ENCODE data around the gene FCER2. TPM values are rescaled to one million over a fixed set of nuclear protein-coding genes. Genes with fewer than 3 reads are reported as not detected.

The FCER2 gene
- total RNA-seq, 1 experiment from 2014 or later = not detected

DNA sequence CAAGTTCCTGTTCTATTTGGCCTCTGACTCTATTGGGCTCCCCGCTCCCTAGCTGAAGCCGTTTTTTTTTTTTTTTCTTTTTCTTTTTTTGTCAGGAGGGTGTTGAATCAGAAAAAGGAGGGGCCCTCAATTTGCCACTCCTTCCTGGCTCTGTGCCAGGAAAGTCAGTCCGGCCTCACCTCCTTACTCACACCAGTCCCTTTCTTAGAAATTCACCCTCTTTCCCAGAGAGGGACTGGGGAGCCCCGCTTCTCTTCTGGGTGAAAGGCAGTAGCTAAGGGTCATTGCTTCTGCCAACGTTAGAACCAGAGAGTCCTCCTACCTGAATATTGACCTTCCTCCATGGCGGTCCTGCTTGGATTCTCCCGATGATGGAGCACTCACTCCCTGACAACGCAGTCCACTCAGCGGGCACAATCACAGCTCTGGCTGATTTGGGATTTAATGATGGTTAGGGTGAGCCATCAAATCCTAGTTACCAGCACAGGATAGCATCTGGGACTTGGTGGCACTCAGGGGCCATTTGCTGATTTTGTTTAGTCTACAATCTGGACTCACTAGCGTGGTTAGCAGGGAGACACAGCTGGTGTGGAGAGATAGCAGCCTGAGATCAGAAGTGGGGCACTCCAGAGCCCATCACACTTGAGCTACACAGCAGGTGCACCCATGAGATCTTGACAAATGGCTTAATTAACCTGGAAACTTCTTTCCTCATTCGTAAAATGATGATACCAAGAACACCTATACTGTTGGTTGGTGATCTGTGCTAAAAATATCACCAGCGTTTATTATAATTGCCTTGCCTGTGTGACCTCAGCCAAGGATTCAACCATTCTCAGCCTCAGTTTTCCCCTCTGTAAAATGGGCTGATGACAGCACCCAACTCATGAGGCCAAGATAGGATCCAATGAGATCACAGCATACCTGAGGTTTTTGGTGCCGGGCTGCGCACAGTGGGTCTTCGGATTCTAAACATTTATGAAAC, 2.2 kb downstream of the FCER2 start:
- DNase-seq = peak; percentile 32
- H3K27me3 ChIP-seq (ENCODE audit: control insufficient read depth, insufficient read depth, low read length) = peaks cover 4% of the 10 kb centered on the region
- H3K4me3 ChIP-seq (ENCODE audit: insufficient read depth, low read depth, low read length) = no peak overlapping the region
- no peaks in the 10 kb centered on the region for H3K36me3 ChIP-seq (replicated peaks; ENCODE audit: control insufficient read depth, insufficient read depth, low read length)

DNA sequence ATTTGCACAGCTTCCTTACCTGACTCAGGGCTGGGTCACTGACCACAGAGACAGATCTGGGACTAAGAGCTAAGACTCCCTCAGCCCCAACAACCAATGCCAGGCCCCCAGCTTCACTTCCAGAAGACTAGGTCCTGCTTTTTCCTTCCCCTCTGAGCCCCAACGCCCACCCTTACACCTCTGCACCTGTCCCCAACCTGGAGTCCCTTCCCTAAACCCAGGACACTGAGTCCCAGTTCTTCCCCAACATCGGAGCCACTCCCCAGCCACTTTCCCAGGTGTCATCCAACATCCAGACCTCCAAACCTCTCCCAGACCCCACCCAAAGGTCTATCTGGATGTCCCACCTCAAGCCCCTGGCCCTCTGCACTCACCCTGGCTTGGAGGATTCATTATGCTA, 2.9 kb downstream of the FCER2 start:
- no peak for DNase-seq
- H3K4me3 ChIP-seq (ENCODE audit: insufficient read depth, low read depth, low read length) = no peak overlapping the region
- H3K27me3 ChIP-seq (ENCODE audit: control insufficient read depth, insufficient read depth, low read length) = peaks cover 4% of the 10 kb centered on the region
- H3K36me3 ChIP-seq (replicated peaks; ENCODE audit: control insufficient read depth, insufficient read depth, low read length) = no peaks in the 10 kb centered on the region

DNA sequence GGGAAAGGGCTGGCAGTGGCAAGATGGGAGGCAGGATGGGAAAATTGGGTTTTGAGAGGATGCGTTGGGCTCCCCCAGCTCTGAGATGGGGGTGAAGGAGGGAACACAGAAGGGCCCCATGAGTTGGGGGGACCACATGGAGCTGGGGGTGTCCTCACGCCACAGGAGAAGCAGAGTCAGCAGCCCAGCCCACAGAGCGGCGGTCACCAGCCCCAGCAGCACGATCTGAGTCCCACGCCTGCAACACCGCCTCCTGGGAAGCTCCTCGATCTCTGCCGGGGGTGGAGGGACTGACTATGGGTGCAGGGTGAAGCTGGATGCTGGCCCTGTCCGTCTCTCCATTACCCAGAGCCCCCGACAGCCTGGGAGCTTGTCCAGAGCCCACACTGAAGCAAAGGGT, 3.3 kb downstream of the FCER2 start:
- H3K36me3 ChIP-seq (replicated peaks; ENCODE audit: control insufficient read depth, insufficient read depth, low read length) = no peaks in the 10 kb centered on the region
- H3K4me3 ChIP-seq (ENCODE audit: insufficient read depth, low read depth, low read length) = no peak overlapping the region
- DNase-seq = no peak
- peaks cover 4% of the 10 kb centered on the region for H3K27me3 ChIP-seq (ENCODE audit: control insufficient read depth, insufficient read depth, low read length)

DNA sequence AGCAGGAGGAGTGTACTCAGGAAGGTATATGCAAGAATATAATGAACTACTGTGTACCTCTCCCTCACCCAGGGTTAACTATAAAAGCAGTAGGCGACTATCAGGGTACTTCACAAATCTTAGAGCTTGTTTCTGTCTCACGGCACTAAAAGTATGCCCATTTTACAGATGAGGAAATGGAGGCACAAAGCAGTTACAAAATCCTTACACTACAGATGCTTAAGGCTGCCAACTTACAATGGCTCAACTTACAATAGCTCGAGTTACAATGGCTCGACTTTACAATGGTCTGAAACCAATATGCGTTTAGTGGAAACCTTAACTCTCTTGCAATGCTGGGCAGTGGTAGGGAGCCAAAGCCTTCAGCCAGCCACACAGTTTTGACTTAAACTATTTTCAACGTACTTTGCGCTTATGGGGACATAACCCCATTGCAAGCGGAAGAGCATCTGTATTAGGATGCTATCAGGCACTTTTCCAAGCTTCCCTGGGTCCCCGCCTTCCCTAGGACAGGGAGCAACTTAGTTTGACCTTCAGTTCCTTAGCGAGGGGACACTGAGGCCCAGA, 4.1 kb downstream of the FCER2 start:
- Histone ChIP-seq H3K4me3 (ENCODE audit: insufficient read depth, low read depth, low read length) (no peak overlapping the region), H3K36me3 (replicated peaks; ENCODE audit: control insufficient read depth, insufficient read depth, low read length) (no peaks in the 10 kb centered on the region), H3K27me3 (ENCODE audit: control insufficient read depth, insufficient read depth, low read length) (peaks cover 4% of the 10 kb centered on the region)
- no peak for DNase-seq

DNA sequence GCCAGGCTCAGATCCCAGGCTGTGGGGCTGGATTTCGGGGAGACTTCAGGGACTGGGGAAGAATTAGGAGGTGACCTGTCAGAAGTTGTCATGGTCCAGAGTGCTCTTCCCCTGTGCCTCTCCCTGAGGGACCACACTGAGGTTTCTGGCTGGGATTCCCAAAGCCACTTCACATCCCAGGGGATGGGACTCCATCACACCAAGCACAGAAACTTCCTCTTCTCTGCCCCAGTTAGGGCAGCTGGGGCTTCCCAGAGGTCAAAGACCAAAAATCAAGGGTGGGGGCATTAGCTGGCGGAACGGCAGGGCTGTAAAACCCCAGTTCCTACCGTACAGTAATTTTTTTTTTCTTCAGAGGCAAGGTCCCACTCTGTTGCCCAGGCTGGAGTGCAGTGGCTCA, 7.4 kb downstream of the FCER2 start:
- no peak overlapping the region for H3K4me3 ChIP-seq (ENCODE audit: insufficient read depth, low read depth, low read length)
- no peaks in the 10 kb centered on the region for H3K36me3 ChIP-seq (replicated peaks; ENCODE audit: control insufficient read depth, insufficient read depth, low read length)
- no peak for DNase-seq
- H3K27me3 ChIP-seq (ENCODE audit: control insufficient read depth, insufficient read depth, low read length) = peaks cover 4% of the 10 kb centered on the region; the same call in 1 of the 2 replicates

DNA sequence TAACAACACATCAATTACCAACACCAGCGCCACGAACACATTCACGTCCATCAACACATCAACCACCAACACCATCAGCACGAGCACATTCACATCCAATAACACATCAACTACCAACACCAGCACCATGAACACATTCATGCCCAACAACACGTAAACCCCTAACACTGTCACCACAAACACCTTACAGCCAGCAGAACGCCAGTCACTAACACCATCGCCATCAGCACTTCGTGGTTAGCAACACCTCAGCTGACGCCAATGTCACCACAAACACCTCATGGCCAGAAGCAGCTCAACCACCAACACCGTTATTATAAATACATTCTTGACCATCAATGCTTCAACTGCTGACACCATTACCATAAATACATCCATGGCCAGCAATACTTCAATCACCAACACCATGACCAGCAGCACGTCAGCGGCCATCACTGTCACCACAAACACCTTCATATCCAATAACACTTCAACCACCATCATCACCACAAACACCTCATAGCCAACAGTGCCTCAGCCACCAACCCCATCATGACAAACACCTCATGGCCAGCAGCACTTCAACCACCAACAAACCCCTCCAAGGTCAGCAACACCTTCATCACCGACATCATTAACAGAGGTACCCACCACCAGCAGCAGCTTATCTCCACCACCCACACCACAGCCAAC, 9.4 kb downstream of the FCER2 start:
- DNase-seq = no peak

DNA sequence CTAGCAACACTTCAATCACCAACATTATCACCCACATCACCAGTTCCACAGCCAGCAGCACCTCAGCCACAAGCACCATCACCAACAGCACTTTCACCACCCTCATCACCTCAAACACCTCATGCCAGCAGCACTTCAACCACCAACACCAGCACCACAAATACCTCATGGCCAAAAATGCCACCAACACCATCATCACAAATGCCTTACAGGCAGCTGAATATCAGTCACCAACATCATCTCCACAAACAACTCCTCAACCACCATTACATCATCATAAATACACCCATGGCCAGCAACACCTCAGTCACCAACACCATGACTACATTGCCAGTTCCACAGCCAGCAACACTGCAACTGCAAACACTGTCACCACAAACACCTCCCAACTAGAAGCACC, 10.4 kb downstream of the FCER2 start:
- DNase-seq = no peak

More for the DNA sequence above, 9.4 kb downstream of the FCER2 start:
- no peaks in the 10 kb centered on the region for H3K36me3 ChIP-seq (replicated peaks; ENCODE audit: control insufficient read depth, insufficient read depth, low read length)
- H3K4me3 ChIP-seq (ENCODE audit: insufficient read depth, low read depth, low read length) = no peak overlapping the region
- H3K27me3 ChIP-seq (ENCODE audit: control insufficient read depth, insufficient read depth, low read length) = no peaks in the 10 kb centered on the region; the same call in 1 of the 2 replicates

DNA sequence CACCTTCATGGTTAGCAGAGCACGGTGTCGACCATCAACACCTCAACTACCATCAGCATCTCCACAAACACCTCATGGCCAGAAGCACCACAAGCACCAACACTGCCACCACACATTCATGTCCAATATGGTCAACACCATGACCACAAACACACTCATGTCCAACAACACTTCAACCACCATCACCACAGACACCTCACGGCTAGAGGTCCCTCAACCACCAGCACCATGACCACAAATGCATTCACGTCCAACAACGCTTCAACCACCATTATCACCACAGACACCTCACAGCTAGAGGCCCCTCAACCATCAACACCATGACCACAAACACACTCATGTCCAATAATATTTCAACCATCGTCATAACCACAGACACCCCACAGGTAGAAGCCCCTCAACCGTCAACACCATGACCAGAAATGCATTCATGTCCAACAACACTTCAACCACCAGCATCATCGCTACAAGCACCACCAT, 11.1 kb downstream of the FCER2 start:
- no peaks in the 10 kb centered on the region for H3K36me3 ChIP-seq (replicated peaks; ENCODE audit: control insufficient read depth, insufficient read depth, low read length)
- DNase-seq = no peak
- no peak overlapping the region for H3K4me3 ChIP-seq (ENCODE audit: insufficient read depth, low read depth, low read length)
- no peaks in the 10 kb centered on the region for H3K27me3 ChIP-seq (ENCODE audit: control insufficient read depth, insufficient read depth, low read length)

More for the DNA sequence above, 10.4 kb downstream of the FCER2 start:
- Histone ChIP-seq H3K27me3 (ENCODE audit: control insufficient read depth, insufficient read depth, low read length) (no peaks in the 10 kb centered on the region), H3K36me3 (replicated peaks; ENCODE audit: control insufficient read depth, insufficient read depth, low read length) (no peaks in the 10 kb centered on the region), H3K4me3 (ENCODE audit: insufficient read depth, low read depth, low read length) (no peak overlapping the region)

DNA sequence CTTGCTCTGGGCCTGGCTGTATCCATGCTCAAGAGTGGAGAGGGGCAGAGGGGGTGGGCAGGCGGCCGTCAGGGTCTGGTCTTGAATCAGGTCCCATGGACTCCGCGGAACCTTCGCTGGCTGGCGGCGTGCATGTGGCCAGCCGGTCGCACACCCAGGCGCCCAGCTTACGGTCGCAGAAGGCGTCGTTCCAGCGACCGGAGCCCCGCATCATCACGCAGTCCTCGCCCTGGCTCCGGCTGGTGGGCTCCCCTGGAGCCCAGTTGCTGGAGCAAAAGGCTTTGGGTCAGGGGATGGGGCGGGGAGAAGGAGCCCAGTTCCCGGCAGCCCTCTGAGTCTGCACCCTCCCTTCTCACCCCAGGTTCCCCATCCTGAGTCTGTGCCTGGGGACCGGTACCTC, 12.8 kb downstream of the FCER2 start:
- H3K4me3 ChIP-seq (ENCODE audit: insufficient read depth, low read depth, low read length) = no peak overlapping the region
- no peak for DNase-seq
- H3K36me3 ChIP-seq (replicated peaks; ENCODE audit: control insufficient read depth, insufficient read depth, low read length) = no peaks in the 10 kb centered on the region
- no peaks in the 10 kb centered on the region for H3K27me3 ChIP-seq (ENCODE audit: control insufficient read depth, insufficient read depth, low read length)

DNA sequence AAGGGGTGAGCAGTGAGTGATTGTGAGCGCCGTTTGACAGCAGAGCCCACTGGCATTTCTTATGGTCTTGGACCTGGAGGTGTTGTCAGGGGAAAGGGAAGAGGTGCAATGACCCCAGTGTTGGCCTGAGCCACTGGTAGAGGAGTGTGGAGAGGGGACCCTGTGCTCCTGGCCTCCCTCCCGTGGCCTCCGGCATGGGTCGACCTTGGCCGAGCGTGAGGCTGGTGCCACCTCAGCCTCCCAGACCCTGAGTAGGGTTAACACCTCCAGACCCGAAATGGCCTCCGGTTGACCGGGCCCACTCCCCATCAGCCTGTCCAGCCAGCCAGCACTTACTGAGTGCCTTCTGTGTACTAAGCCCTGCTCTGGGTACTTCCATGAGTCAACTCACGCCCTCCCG, 14.8 kb downstream of the FCER2 start:
- Histone ChIP-seq H3K4me3 (ENCODE audit: insufficient read depth, low read depth, low read length) (no peak overlapping the region), H3K27me3 (ENCODE audit: control insufficient read depth, insufficient read depth, low read length) (no peaks in the 10 kb centered on the region), H3K36me3 (replicated peaks; ENCODE audit: control insufficient read depth, insufficient read depth, low read length) (peaks cover 5% of the 10 kb centered on the region)
- no peak for DNase-seq

DNA sequence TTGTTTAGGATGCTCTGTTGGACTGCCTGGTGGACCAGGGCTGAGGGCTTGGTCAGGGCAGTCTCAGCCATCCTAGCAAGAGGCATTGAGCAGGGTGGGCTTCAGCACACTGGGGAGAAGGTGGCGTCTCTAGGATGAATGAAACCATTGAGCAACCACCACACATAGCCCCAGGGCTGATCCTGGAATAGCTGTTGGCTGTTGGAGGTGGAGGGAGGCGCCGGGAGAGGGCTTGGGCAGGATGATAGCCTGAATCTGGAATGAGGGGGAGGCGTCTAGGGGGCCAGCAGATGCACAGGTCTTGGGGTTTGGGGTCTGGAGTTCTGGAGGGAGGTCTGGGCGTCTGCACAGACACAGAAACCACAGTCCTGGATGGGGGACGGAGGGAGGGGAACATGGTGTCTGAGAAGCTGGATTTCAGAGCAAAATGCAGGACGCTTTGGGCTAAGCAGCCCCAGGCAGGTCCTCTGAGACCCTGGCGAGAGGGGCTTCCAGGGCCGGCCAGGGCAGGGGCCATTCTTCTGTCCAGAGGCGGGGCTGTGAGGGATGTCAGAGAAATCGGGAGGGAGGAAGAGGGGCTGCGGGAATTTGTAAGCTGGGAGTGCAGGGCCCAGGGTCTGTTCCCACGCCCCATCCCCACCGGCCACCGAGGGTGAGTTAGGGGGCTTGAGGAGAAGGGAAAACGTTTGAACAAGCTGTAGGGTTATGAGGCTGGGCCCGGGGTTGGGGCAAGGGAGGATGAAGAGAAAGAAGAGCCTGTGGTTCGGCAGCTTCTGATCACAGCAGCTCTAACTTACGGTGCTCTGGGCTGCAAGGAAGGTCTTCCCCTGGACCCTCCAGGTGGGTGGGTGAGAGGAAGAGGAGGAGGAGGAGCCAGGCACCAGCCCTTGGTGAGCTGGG, 16.1 kb downstream of the FCER2 start:
- peak; percentile 73 for DNase-seq
- H3K4me3 ChIP-seq (ENCODE audit: insufficient read depth, low read depth, low read length) = peak overlapping the region; percentile 15; the same call in 1 of the 2 replicates
- no peaks in the 10 kb centered on the region for H3K27me3 ChIP-seq (ENCODE audit: control insufficient read depth, insufficient read depth, low read length)

DNA sequence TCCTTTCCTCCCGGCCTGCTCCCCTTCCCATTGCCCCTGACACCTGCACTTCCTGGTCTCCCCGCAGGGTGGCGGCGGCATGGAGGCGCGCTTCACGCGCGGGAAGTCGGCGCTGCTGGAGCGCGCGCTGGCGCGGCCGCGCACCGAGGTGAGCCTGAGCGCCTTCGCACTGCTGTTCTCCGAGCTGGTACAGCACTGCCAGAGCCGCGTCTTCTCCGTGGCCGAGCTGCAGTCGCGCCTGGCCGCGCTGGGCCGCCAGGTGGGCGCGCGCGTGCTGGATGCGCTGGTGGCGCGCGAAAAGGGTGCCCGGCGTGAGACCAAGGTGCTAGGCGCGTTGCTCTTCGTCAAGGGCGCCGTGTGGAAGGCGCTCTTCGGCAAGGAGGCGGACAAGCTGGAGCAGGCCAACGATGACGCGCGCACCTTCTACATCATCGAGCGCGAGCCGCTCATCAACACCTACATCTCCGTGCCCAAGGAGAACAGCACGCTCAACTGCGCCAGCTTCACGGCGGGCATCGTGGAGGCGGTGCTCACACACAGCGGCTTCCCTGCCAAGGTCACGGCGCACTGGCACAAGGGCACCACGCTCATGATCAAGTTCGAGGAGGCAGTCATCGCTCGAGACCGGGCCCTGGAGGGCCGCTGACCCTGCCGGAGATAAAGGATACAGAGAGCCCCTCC, 19.6 kb downstream of the FCER2 start:
- Histone ChIP-seq H3K27me3 (ENCODE audit: control insufficient read depth, insufficient read depth, low read length) (peaks cover 7% of the 10 kb centered on the region; the same call in 1 of the 2 replicates), H3K36me3 (replicated peaks; ENCODE audit: control insufficient read depth, insufficient read depth, low read length) (peaks cover 5% of the 10 kb centered on the region), H3K4me3 (ENCODE audit: insufficient read depth, low read depth, low read length) (no peak overlapping the region)
- peak; percentile 79 for DNase-seq

More for the DNA sequence above, 16.1 kb downstream of the FCER2 start:
- H3K36me3 ChIP-seq (replicated peaks; ENCODE audit: control insufficient read depth, insufficient read depth, low read length) = peaks cover 5% of the 10 kb centered on the region

DNA sequence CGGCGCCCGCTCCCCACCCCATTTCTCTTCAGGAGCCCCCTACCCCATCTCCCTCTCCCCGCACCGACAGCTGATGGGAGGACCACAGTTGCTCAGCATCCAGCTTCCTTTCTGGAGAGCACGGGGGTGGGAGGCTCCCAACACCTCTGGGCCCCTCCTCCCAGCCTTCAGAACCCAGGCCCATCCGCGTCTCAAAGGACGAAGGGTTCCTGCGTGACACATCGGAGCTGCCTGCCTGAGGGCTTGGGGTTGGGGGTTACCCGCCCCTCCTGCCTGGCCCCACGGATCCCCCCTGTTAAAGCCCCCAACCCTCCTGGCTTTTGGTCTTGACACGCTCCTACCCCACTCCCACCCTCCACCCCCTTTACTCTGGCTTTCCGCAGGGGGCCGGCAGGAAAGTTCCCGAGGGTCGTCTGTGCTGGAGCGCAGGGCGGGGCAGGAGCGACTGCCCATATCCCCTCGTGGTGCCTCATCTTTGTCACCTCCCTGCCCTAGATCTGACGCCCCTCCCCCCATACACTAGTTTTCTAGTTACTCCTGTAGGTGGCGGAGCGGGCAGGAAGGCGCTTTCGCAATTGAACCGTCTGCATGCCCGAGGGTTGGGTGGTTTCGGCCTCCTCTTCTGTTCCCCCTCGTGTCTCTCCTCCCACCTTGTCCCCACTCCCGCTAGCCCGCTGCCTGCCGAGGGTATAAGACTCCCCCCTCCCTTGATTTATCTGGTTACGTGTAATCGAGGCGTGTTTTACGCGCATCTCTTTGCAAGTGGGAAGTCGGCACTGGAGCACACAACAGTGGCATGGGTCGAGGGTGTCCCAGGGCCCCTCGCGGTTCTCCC, 20.4 kb downstream of the FCER2 start:
- DNase-seq = peak; percentile 95
- peaks cover 7% of the 10 kb centered on the region; the same call in 1 of the 2 replicates for H3K27me3 ChIP-seq (ENCODE audit: control insufficient read depth, insufficient read depth, low read length)
- H3K4me3 ChIP-seq (ENCODE audit: insufficient read depth, low read depth, low read length) = peak overlapping the region; percentile 92
- peaks cover 5% of the 10 kb centered on the region for H3K36me3 ChIP-seq (replicated peaks; ENCODE audit: control insufficient read depth, insufficient read depth, low read length)

All from H7 (cell line).